ENCODE measurements around the gene TRIM54. TPM values are rescaled to one million over a fixed set of nuclear protein-coding genes. Genes with fewer than 3 reads are reported as not detected.

TRIM54 gene
- total and polyA plus RNA-seq, 2 donors (not counting 3 experiments of a cell fraction or from before 2014, with no cell fraction given): 0.51 to 1.7 TPM

DNA sequence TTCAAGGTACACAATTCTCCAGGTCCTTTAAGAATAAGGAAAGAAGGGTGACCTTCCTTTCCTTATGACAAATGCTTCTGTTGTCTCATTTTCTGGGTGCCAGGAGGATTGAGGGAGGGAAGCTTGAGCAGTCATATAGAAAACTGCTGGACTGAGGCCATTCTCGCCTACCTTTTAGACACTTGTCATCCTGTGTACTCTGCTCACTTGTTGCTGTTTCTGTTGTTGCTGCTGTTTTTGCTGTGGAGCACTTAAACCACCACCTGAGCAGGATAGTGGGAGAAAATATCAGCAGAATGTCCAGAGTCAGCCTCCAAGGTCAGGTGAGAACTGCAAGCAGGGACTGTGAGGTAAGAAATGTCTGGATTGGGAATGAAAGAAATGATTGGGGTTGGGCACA, 4.2 kb upstream of the TRIM54 start:
- H3K79me2 ChIP-seq (ENCODE audit: control insufficient read depth, insufficient read depth, low read length): no peaks in the 10 kb centered on the region
- CTCF ChIA-PET: interaction anchor here (2.7 to 9.1 kb wide), 7 partner anchors 13 to 179 kb away, joined by 7 to 143 read pairs (median 81); partner anchors contain the start of gene SLC30A3
- dilution Hi-C loops (cut with MboI; ENCODE audit: extremely low pct_ligation_motif_present, low sequenced_read_pairs) (no loop called here), intact Hi-C loops (cut with micrococcal nuclease) (no loop called here)
- H3K27ac ChIP-seq (ENCODE audit: insufficient read depth, low read depth, low read length): no peak overlapping the region
- POLR2A ChIA-PET: interaction anchor here (0.7 kb wide), 1 partner anchor 11 kb away, joined by 8 read pairs; no protein-coding TSS in a partner anchor
- no peaks in the 10 kb centered on the region for H3K9me3 ChIP-seq (replicated peaks; ENCODE audit: control insufficient read depth, insufficient read depth, low read length)
- no peak overlapping the region for H3K9ac ChIP-seq (replicated peaks; ENCODE audit: extremely low read depth, insufficient read depth, low read length)
- FAIRE-seq (no peak), DNase-seq (ENCODE audit: low read depth, low spot score) (no peak)
- no peaks in the 10 kb centered on the region for H4K20me1 ChIP-seq (replicated peaks; ENCODE audit: control insufficient read depth, extremely low read depth, insufficient read depth, low read length)
- H2AFZ ChIP-seq (ENCODE audit: low read depth, low read length): no peak overlapping the region
- H3K4me3 ChIP-seq (replicated peaks in 1 of 3; ENCODE audit: insufficient read depth in 1 of 3, low read depth in 1 of 3, low read length in 3 of 3): no peak overlapping the region
- H3K4me1 ChIP-seq (ENCODE audit: control insufficient read depth, extremely low read depth, insufficient read depth, low read length): peaks cover 6% of the 10 kb centered on the region
- no peaks in the 10 kb centered on the region for H3K36me3 ChIP-seq (ENCODE audit: control insufficient read depth in 2 of 2, extremely low read depth in 1 of 2, insufficient read depth in 2 of 2, low read length in 2 of 2)
- no TSS peak for BruUV-seq (replicated peaks)
- peaks cover 0 to 2% of the 10 kb centered on the region in 2 experiments for H3K27me3 ChIP-seq (ENCODE audit: control insufficient read depth in 2 of 2, insufficient read depth in 2 of 2, low read length in 2 of 2)
- no peak overlapping the region for H3K4me2 ChIP-seq (ENCODE audit: insufficient read depth, low read length)
- no peaks in the 10 kb centered on the region for H3K9me1 ChIP-seq (replicated peaks; ENCODE audit: control insufficient read depth, extremely low read depth, insufficient read depth, low read length)
- no peak for TF ChIP-seq POLR2A (IDR thresholded peaks at IDR 0.05; ENCODE audit: low read depth, low read length)

DNA sequence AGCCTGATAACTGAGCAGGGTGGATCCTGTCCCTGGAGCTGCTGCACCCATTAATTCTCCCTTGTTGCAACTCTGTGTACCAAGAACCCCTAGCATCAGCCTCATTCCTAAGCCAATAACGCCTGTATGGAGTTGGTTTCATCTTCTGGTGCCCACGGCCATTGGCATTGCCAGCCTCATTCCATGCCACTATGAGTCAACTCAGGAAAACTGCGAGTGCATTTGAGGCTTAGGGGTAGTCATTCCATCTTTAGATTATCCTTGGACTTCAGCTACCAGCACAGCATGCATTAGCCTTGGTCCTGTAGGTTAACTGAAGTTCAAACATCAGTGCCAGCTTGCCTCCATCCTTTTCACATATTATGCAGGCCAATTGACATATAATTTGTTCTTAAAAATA, 1.4 kb upstream of the TRIM54 start:
- Histone ChIP-seq H3K9ac (replicated peaks; ENCODE audit: extremely low read depth, insufficient read depth, low read length) (no peak overlapping the region), H3K4me3 (replicated peaks in 1 of 3; ENCODE audit: insufficient read depth in 1 of 3, low read depth in 1 of 3, low read length in 3 of 3) (no peak overlapping the region), H3K27ac (ENCODE audit: insufficient read depth, low read depth, low read length) (no peak overlapping the region), H3K4me2 (ENCODE audit: insufficient read depth, low read length) (no peak overlapping the region), H3K9me3 (replicated peaks; ENCODE audit: control insufficient read depth, insufficient read depth, low read length) (no peaks in the 10 kb centered on the region), H2AFZ (ENCODE audit: low read depth, low read length) (no peak overlapping the region), H3K27me3 (ENCODE audit: control insufficient read depth in 2 of 2, insufficient read depth in 2 of 2, low read length in 2 of 2) (no peaks in the 10 kb centered on the region), H3K79me2 (ENCODE audit: control insufficient read depth, insufficient read depth, low read length) (no peaks in the 10 kb centered on the region), H3K4me1 (ENCODE audit: control insufficient read depth, extremely low read depth, insufficient read depth, low read length) (peaks cover 6% of the 10 kb centered on the region), H4K20me1 (replicated peaks; ENCODE audit: control insufficient read depth, extremely low read depth, insufficient read depth, low read length) (no peaks in the 10 kb centered on the region), H3K36me3 (ENCODE audit: control insufficient read depth in 2 of 2, extremely low read depth in 1 of 2, insufficient read depth in 2 of 2, low read length in 2 of 2) (no peaks in the 10 kb centered on the region), H3K9me1 (replicated peaks; ENCODE audit: control insufficient read depth, extremely low read depth, insufficient read depth, low read length) (no peaks in the 10 kb centered on the region)
- dilution Hi-C loops (cut with MboI; ENCODE audit: extremely low pct_ligation_motif_present, low sequenced_read_pairs) (no loop called here), intact Hi-C loops (cut with micrococcal nuclease) (loop anchor here (1.0 to 10.0 kb wide), 6 partner anchors 7 to 316 kb away; no protein-coding TSS in a partner anchor)
- TF ChIP-seq JUN (IDR thresholded peaks at IDR 0.05; ENCODE audit: borderline replicate concordance, insufficient read depth, insufficient read length, low read depth) (no peak), POLR2A (IDR thresholded peaks at IDR 0.05; ENCODE audit: low read depth, low read length) (no peak), MYC (IDR thresholded peaks at IDR 0.05; ENCODE audit: low read depth, low read length) (no peak), EZH2 (IDR thresholded peaks at IDR 0.05; ENCODE audit: borderline replicate concordance, low read depth, low read length, severe bottlenecking) (no peak), FOS (IDR thresholded peaks at IDR 0.05; ENCODE audit: borderline replicate concordance, insufficient read depth, low read length) (no peak), POLR2AphosphoS5 (IDR thresholded peaks at IDR 0.05; ENCODE audit: insufficient read depth, low read depth, low read length) (no peak), GATA2 (IDR thresholded peaks at IDR 0.05; ENCODE audit: insufficient read depth, insufficient read length, low read depth, low read length) (no peak), MAX (IDR thresholded peaks at IDR 0.05; ENCODE audit: insufficient read depth, insufficient read length) (no peak), CTCF (IDR thresholded peaks at IDR 0.05; ENCODE audit: extremely low read depth in 1 of 2, insufficient read depth in 1 of 2, low read depth in 1 of 2, low read length in 2 of 2) (no peak)
- ChIA-PET CTCF (interaction anchor here (1.4 to 9.1 kb wide), 12 partner anchors 10 to 182 kb away, joined by 4 to 143 read pairs (median 26); partner anchors contain the start of genes MPV17, PREB and SLC30A3), POLR2A (interaction anchor here (1.6 kb wide), 1 partner anchor 12 kb away, joined by 12 read pairs; no protein-coding TSS in a partner anchor)
- DNase-seq (ENCODE audit: low read depth, low spot score) (no peak), FAIRE-seq (peak; percentile 31)
- BruUV-seq (replicated peaks): no TSS peak
